OCI-LY3 (cell line): ENCODE results near the gene NQO2.

Source experiments
- EZH2phosphoT487 ChIP-seq: fragments of 200-600 bp; shearing (Covaris generic); IDR thresholded peaks from 2 replicates; pipeline ENCODE4 v1.6.1; 2018; ENCODE audit warnings: antibody characterized with exemption, mixed run types, low read depth
- TF ChIP-seq, protein P1 (sequence below): fragments of 200-600, 300-600 bp; sonication (generic); IDR thresholded peaks from 2 replicates; pipeline ENCODE4 v1.5.1; 2014; ENCODE audit warnings: antibody characterized with exemption, low read length, low read depth

DNA sequence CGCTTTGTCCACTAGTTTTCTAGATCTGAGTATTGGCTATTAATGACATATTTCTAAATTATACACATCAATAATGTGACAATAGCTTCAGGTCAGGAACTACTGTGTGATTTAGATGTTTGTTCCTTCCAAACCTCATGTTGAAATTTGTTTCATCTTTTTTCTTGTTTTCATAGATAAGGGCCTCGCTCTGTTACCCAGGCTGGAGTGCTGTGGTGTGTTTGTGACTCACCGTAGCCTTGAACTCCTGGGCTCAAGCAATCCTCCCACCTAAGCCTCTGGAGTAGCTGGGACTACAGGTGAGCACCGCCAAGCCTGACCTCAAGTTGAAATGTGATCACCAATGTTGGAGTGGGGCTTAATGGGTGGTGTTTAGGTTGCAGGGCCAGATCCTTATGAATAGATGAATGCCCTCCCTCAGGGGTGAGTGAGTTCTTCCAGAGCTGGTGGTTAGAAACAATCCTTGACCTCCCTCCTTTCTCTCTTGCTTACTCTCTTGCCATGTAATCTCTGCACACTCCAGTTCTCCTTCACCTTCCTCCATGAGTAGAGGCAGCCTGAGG is 5.9 kb upstream of the NQO2 start:
- TF ChIP-seq, protein P1, sequence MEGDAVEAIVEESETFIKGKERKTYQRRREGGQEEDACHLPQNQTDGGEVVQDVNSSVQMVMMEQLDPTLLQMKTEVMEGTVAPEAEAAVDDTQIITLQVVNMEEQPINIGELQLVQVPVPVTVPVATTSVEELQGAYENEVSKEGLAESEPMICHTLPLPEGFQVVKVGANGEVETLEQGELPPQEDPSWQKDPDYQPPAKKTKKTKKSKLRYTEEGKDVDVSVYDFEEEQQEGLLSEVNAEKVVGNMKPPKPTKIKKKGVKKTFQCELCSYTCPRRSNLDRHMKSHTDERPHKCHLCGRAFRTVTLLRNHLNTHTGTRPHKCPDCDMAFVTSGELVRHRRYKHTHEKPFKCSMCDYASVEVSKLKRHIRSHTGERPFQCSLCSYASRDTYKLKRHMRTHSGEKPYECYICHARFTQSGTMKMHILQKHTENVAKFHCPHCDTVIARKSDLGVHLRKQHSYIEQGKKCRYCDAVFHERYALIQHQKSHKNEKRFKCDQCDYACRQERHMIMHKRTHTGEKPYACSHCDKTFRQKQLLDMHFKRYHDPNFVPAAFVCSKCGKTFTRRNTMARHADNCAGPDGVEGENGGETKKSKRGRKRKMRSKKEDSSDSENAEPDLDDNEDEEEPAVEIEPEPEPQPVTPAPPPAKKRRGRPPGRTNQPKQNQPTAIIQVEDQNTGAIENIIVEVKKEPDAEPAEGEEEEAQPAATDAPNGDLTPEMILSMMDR: no peak
- no peak for TF ChIP-seq EZH2phosphoT487
